H1 (cell line): Measurements from ENCODE around the gene ZFP57. TPM values are rescaled to one million over a fixed set of nuclear protein-coding genes. Genes with fewer than 3 reads are reported as not detected.

ENCODE experiments used
- FOSL1 ChIP-seq: IDR thresholded peaks from 2 replicates; pipeline ENCODE4 v1.6.1; 2011; ENCODE audit warnings: mild to moderate bottlenecking, low read depth, low read length, moderate library complexity; ENCODE audit not compliant: insufficient read depth
- RXRA ChIP-seq: IDR thresholded peaks from 2 replicates; pipeline ENCODE4 v1.6.1; 2011; ENCODE audit warnings: low read depth, mild to moderate bottlenecking, low read length, moderate library complexity; ENCODE audit not compliant: insufficient read depth
- SAP30 ChIP-seq: fragments of 300-600 bp; sonication (generic); IDR thresholded peaks from 2 replicates; pipeline ENCODE4 v1.7.1; 2012; ENCODE audit warnings: low read length, moderate library complexity, mild to moderate bottlenecking, inconsistent platforms; ENCODE audit not compliant: insufficient read depth, insufficient replicate concordance
- polyA plus RNA-seq, 7 experiments: library from polyadenylated mRNA; depleted of rRNA in 3 of 7; stranded (reverse) in 5 of 7; unstranded in 2 of 7; fragments of >200 nt in 5 of 7; fragments of 200-250 nt in 2 of 7; gene quantifications; 1 replicate in 5 of 7; 2 replicates in 1 of 7; 4 replicates in 1 of 7; pipeline versions ENCODE4 v1.2.1 to v1.2.3, GENCODE V29; 2011 to 2013; ENCODE audit warnings: missing spikeins in 2 of 7, mixed read lengths in 2 of 7
- total RNA-seq: library from RNA; stranded (reverse); fragmentation: NEBNext Ultra II Directional; extraction: Animal tissue kit (Norgen Biotek cat#: 25700); gene quantifications from 2 replicates; pipeline ENCODE4 v1.2.1, GENCODE V29; 2021
- TF ChIP-seq, protein P1 (sequence below): IDR thresholded peaks from 2 replicates; pipeline ENCODE4 v1.6.1; 2012; ENCODE audit warnings: low read length, inconsistent platforms
- TF ChIP-seq, protein P2 (sequence below): IDR thresholded peaks from 2 replicates; pipeline ENCODE4 v1.6.1; 2012; ENCODE audit warnings: inconsistent platforms

ZFP57 gene
- total and polyA plus RNA-seq, 2 of the 8 experiments (the other 6 are each of a cell fraction or from before 2014, with no cell fraction given) = 0.85 to 1.2 TPM

DNA sequence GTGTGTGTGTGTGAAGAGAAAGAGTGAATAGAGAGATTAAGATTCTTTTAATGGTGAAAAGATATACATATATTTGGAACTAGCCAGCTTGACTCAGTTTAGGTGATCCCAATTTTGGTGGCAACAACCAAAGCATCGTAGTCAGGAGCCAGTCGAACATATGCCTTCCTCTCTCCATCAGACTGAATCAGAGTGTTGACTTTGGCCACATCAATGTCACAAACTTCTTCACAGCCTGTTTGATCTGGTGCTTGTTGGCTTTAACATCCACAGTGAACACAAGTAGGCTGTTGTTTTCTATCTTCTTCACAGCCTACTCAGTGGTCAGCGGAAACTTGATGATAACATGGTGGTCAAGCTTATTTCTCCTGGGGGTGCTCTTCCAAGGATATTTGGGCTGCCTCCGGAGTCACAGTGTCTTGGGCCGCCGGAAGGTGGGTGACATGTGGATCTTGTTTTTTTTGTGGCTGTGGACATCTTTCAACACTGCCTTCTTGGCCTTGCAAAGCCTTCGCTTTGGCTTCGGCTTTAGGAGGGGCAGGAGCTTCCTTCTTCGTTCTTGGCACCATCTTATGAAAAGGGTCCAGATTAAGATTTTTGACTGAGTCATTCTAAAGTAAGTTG is 45.7 kb upstream of the ZFP57 start (continued):
- TF ChIP-seq, protein P1, sequence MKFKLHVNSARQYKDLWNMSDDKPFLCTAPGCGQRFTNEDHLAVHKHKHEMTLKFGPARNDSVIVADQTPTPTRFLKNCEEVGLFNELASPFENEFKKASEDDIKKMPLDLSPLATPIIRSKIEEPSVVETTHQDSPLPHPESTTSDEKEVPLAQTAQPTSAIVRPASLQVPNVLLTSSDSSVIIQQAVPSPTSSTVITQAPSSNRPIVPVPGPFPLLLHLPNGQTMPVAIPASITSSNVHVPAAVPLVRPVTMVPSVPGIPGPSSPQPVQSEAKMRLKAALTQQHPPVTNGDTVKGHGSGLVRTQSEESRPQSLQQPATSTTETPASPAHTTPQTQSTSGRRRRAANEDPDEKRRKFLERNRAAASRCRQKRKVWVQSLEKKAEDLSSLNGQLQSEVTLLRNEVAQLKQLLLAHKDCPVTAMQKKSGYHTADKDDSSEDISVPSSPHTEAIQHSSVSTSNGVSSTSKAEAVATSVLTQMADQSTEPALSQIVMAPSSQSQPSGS = no peak
- TF ChIP-seq FOSL1 = no peak
- TF ChIP-seq SAP30 = no peak
- TF ChIP-seq RXRA = no peak
- TF ChIP-seq, protein P2, sequence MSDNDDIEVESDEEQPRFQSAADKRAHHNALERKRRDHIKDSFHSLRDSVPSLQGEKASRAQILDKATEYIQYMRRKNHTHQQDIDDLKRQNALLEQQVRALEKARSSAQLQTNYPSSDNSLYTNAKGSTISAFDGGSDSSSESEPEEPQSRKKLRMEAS = no peak
